Effector CD8-positive, alpha-beta T cell (primary cell): ENCODE results near the gene RBBP5.

Experiments used
- DNase-seq: peaks from one replicate; lab custom pipeline; 2025; lab: John Stamatoyannopoulos, UW

The RBBP5 gene

GRCh38 chr1:205074513-205074912 is 47.3 kb downstream of the RBBP5 start:
- DNase-seq: no peak

GRCh38 chr1:205074084-205074483 is 47.7 kb downstream of the RBBP5 start:
- no peak for DNase-seq

- DNase-seq: no peak
These were observed 48.3 kb downstream of the RBBP5 start for GRCh38 chr1:205073511-205073910.

- DNase-seq: no peak
These were observed 48.9 kb downstream of the RBBP5 start for GRCh38 chr1:205072881-205073280.

- DNase-seq: no peak
These were observed 49.5 kb downstream of the RBBP5 start for GRCh38 chr1:205072286-205072685.

GRCh38 chr1:205071801-205072200 is 50.0 kb downstream of the RBBP5 start:
- no peak for DNase-seq

- DNase-seq: no peak
These were observed 50.8 kb downstream of the RBBP5 start for GRCh38 chr1:205071028-205071409.

- DNase-seq: no peak
These were observed 52.2 kb downstream of the RBBP5 start for GRCh38 chr1:205069371-205070125.

- DNase-seq: no peak
These were observed 53.2 kb downstream of the RBBP5 start for GRCh38 chr1:205068457-205069040.

- no peak for DNase-seq
These were observed 53.8 kb downstream of the RBBP5 start for GRCh38 chr1:205068001-205068400.

- no peak for DNase-seq
These were observed 54.7 kb downstream of the RBBP5 start for GRCh38 chr1:205067031-205067430.

GRCh38 chr1:205066141-205066818 is 55.5 kb downstream of the RBBP5 start:
- DNase-seq: no peak

- no peak for DNase-seq
These were observed 56.1 kb downstream of the RBBP5 start for GRCh38 chr1:205065666-205066065.

- no peak for DNase-seq
These were observed 56.9 kb downstream of the RBBP5 start for GRCh38 chr1:205064741-205065316.

GRCh38 chr1:205064301-205064700 is 57.5 kb downstream of the RBBP5 start:
- DNase-seq: no peak

- no peak for DNase-seq
These were observed 58.9 kb downstream of the RBBP5 start for GRCh38 chr1:205062895-205063294.

- no peak for DNase-seq
These were observed 59.5 kb downstream of the RBBP5 start for GRCh38 chr1:205062319-205062718.

GRCh38 chr1:205061665-205062069 is 60.1 kb downstream of the RBBP5 start:
- peak; percentile 55 for DNase-seq

GRCh38 chr1:205061227-205061626 is 60.6 kb downstream of the RBBP5 start:
- DNase-seq: no peak

GRCh38 chr1:205060746-205061145 is 61.0 kb downstream of the RBBP5 start:
- DNase-seq: no peak

GRCh38 chr1:205059660-205060059 is 62.1 kb downstream of the RBBP5 start:
- no peak for DNase-seq

GRCh38 chr1:205058853-205059252 is 62.9 kb downstream of the RBBP5 start:
- no peak for DNase-seq
